ENCODE measurements around the gene SVOPL.

Gene SVOPL

DNA sequence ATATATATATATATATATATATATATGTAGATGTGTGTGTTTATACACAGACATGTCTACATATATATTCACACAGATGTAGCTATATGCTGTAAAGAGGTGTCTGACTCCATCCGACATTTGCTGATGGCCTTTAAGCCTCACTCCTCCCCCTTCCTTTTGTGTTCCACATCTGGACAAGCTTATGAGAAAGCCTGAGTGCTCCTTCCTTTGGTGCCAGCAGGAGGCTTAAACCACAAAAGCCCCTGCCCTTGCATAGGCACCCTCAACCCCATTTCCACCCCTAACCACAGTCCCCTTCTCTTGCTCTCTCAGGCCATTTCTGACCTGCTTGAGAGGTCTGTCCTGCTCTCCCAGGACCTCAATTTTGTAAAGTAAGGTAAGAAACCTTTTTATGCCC, 98.7 kb downstream of the SVOPL start:
- DNase-seq: no peak

- DNase-seq: no peak
These were observed 105.7 kb downstream of the SVOPL start for GRCh38 chr7:138595454-138595853.

- DNase-seq: no peak
These were observed 111.0 kb downstream of the SVOPL start for GRCh38 chr7:138590154-138590553.

- no peak for DNase-seq
These were observed 112.2 kb downstream of the SVOPL start for GRCh38 chr7:138588986-138589385.

DNA sequence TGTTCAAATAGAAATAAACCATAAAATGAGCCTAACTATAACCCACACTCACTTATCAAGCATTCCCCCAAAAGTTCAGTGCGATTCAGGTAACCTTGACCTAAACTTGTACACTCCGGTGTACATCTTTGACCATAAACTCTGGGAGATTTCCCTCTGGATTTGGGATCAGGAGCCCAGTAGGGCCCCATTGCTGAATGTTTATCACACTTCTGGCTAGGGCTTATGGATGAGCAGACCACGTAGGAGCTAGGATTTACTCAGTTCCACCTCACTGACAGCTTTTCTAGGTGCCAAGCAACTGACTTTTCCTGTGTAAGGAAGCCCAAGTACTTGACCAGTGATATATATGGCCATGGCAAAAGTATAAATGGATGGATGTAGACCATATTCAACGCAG, 113.7 kb downstream of the SVOPL start:
- DNase-seq: no peak

DNA sequence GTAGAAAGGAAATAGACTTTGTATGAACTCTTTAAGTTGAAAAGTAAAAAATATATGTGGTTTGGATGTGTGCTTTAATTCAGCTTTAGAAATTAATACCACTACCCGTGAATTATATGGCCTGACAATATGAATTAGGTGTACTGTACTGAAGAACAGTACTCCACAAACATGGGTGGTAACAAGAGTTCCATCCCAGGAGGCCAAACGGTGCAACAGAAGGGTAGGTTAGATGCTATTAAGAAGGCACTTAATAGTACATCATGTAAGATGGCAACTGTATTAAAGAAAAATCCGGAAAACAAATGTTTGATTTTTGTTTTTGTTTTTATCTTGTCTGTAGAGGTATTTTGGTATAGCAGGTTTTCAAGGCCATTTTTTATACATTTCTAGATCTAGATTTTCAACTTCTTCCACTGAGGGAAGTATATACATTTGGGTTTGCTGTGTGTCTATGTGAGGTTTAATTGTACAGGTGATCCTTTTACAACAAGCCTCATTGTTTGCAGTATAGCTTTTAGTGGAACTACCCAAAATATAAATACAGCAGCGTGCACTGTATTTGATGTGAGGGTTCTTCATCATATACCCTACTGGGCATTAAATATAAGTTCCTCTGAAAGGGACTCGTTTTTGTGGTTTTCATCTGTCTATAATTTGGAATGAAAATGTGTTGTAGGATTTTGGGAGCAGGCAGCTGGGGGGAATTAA, 115.7 kb downstream of the SVOPL start:
- DNase-seq: no peak

DNA sequence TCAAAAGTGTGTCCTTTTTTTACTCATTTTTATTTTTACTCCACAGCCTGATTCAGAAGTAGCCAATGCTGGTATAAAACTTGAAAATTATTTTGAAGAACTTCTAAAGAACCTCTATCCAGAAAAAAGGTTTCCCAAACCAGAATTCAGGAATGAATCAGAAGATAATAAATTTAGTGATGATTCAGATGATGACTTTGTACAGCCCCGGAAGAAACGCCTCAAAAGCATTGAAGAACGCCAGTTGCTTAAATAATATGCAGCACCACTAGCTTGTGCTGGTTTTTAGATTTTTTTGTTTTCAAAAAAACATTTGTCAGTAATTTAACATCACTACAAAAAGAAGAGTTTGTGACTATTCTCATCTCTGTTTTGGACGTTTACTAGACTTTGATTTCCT, 116.5 kb downstream of the SVOPL start:
- DNase-seq: no peak

DNA sequence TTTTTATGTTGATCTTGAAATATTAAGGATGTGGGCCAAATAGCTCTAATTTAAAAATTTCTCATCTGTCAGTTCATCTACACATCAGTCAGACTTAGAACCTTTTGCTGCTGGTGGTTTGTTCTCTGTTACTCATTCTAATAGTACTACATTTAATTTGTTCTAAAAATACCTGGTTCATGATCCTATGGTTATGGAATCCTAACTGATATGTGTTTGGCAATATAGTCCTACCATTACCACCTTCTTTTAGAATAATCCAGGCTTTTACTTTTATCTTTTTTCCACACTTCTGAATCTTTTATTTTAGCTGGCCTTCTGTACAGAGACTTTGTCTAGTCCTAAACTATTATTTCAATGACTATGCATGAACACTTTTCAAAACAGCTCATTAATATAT, 116.9 kb downstream of the SVOPL start:
- no peak for DNase-seq

GRCh38 chr7:138581065-138581464, 120.1 kb downstream of the SVOPL start:
- no peak for DNase-seq

DNA sequence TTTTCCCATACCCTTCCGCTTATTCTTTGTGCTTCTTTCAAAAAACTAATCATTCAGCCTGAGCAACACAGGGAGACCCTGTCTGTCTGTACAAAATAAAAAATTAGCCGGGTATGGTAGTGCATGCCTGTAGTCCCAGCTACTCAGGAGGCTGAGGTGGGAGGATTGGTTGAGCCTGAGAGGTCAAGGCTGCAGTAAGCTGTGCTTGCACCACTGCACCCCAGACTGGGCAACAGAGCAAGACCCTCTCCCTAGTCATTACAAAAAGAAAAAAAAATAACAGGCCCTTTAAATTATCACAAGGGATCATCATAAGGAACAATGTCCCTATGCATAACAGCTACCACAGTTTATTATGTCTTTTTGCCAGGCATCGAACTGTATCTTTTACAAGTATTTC, 121.5 kb downstream of the SVOPL start:
- no peak for DNase-seq

GRCh38 chr7:138579136-138579535, 122.0 kb downstream of the SVOPL start:
- no peak for DNase-seq

DNA sequence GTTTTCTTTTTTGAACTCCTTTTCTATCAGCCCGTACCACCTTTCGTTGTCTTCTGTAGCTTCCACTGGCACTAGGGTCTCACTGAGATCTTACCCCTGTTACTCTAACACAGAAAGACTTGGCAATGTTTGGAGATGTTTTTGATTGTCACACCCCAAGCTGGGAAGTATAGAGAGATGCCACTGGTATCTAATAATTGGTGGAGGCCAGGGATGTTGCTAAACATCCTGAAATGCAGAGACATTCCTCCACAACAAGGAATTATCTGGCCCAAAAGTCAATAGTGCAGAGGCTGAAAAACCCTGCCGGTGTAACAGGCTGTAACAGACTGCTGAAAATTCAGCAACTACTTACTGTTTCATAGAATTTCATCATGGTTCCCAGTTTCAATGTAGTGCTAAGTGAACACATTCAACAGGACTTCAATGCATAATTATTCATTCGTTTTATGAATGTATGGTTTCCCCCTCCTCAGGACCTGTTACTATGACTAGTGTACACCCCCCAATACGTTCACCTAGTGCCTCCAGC, 125.2 kb downstream of the SVOPL start:
- no peak for DNase-seq

GRCh38 chr7:138573741-138574140, 127.4 kb downstream of the SVOPL start:
- DNase-seq: no peak

- DNase-seq: no peak
These were observed 130.4 kb downstream of the SVOPL start for GRCh38 chr7:138570715-138571114.

- no peak for DNase-seq
These were observed 131.7 kb downstream of the SVOPL start for GRCh38 chr7:138569418-138569817.

- DNase-seq: no peak
These were observed 132.5 kb downstream of the SVOPL start for GRCh38 chr7:138568655-138569054.

GRCh38 chr7:138565451-138566114, 135.6 kb downstream of the SVOPL start:
- peak; percentile 39 for DNase-seq

DNA sequence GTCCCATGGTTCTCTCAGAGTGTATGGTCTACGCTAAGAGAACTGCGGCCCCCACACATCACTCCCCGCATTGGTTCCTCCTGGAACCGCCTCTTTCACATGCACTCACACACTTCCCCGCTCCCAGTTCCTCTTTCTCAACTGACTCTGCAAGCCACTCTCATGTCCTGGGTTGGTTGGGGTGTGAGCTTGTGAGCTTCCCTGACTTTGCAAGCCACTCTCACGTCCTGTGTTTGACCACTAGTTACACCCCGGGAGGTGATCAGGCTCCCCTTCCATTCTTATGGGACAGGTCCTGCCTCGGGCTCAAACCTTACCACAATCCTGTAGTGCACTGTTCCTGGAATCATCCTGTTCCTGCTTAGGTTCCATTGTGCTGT, 136.1 kb downstream of the SVOPL start:
- no peak for DNase-seq

DNA sequence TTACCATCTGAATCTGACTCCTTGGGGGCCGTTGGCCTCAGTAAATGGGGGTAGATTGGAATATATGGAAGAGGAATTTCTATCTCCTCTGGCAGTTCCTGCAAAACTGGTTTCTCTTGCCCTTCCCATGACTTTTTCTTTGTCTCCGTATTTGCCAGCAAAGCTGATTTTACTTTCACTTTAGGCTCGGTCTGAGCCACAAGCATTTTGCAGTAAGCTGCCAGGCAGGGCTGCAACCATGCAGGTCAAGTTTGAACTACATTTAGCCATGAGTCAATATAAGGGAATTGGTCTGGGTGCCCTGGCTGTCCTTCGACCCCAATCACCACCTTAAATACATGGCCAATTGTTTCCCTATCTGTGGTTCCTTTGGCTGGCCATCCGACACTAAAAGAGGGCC, 136.8 kb downstream of the SVOPL start:
- DNase-seq: no peak

GRCh38 chr7:138563808-138564207, 137.4 kb downstream of the SVOPL start:
- DNase-seq: no peak

GRCh38 chr7:138559448-138559847, 141.7 kb downstream of the SVOPL start:
- DNase-seq: no peak

- no peak for DNase-seq
These were observed 144.2 kb downstream of the SVOPL start for GRCh38 chr7:138556771-138557484.

DNA sequence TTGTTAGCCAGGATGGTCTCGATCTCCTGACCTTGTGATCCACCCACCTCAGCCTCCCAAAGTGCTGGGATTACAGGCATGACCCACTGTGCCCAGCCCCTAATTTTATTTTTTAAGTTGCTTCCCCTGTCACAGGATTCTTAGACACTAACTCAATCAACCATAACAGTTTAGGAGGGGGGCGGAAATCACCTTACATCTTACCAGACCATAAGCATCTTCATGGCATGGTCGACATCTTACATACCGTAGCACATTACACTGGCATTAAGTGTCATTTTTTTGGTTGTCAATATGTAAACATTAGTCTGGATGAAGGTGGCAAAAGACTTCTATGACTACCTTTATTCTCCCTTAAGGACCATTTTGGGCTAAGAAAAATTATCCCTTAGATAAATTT, 145.5 kb downstream of the SVOPL start:
- no peak for DNase-seq

GRCh38 chr7:138554674-138555073, 146.5 kb downstream of the SVOPL start:
- no peak for DNase-seq

All from HCEC 1CT (cell line).